Body of pancreas (tissue), 4 donors: ENCODE measurements around the gene POLA1.

Experiments
- POLR2A ChIP-seq, 3 donors: fragments of 450-650 bp; IDR thresholded peaks; one replicate each; pipeline ENCODE4 v1.6.1; 2016; ENCODE audit warnings: antibody characterized with exemption in 3 of 3, mild to moderate bottlenecking in 2 of 3
- TF ChIP-seq, protein P1 (sequence below), 7 experiments: fragments of 450-650 bp in 4 of 7; fragments of 200-600 bp in 3 of 7; sonication (generic) in 3 of 7; IDR thresholded peaks; one replicate each; pipeline ENCODE4 v1.5.1; 2016 to 2019; ENCODE audit warnings: antibody characterized with exemption in 7 of 7

DNA sequence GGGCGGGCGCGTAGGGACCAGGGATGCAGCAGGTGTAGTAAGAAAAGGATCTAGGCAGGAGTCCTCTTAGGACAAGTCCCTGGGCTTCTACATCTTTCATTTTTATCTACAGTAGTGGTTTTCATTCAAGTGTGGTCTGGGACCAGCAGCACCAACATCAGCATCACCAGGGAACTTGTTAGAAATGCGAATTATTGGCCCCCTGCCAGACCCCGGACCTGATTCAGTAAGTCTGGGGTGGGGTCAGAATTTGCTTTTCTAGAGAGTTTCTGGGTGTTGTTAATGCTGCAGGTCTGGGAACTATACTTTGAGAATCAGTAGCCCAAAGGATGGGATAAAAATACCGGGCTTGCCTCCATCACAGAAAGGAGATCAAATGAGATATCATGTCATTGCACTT, 45.2 kb upstream of the POLA1 start:
- TF ChIP-seq, protein P1, sequence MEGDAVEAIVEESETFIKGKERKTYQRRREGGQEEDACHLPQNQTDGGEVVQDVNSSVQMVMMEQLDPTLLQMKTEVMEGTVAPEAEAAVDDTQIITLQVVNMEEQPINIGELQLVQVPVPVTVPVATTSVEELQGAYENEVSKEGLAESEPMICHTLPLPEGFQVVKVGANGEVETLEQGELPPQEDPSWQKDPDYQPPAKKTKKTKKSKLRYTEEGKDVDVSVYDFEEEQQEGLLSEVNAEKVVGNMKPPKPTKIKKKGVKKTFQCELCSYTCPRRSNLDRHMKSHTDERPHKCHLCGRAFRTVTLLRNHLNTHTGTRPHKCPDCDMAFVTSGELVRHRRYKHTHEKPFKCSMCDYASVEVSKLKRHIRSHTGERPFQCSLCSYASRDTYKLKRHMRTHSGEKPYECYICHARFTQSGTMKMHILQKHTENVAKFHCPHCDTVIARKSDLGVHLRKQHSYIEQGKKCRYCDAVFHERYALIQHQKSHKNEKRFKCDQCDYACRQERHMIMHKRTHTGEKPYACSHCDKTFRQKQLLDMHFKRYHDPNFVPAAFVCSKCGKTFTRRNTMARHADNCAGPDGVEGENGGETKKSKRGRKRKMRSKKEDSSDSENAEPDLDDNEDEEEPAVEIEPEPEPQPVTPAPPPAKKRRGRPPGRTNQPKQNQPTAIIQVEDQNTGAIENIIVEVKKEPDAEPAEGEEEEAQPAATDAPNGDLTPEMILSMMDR (IDR thresholded peaks at IDR 0.05), result no peak
- TF ChIP-seq POLR2A (IDR thresholded peaks at IDR 0.05), result no peak
